Activated B cell treated with CpG ODN at 0.5 μM for 24 hours (primary cell): Measurements from ENCODE around the gene CCS. TPM values are rescaled to one million over a fixed set of nuclear protein-coding genes. Genes with fewer than 3 reads are reported as not detected.

Experiments
- ATAC-seq: fragments of 200-7000 bp; cut with Tn5 transposase; one replicate; pipeline ENCODE4 v1.10.0; 2021; ENCODE audit warnings: low read depth, mild to moderate bottlenecking, moderate library complexity
- CTCF ChIA-PET: fragments of 350-600 bp; sonication (Branson Sonifier 250); formaldehyde crosslinking; loops from one replicate; lab custom pipeline; 2021; ENCODE audit warnings: antibody characterized with exemption; lab: Charles Lee
- POLR2A ChIA-PET: fragments of 350-600 bp; sonication (Branson Sonifier 250); formaldehyde crosslinking; loops from one replicate; lab custom pipeline; 2021; ENCODE audit warnings: antibody characterized with exemption; lab: Charles Lee
- DNase-seq: peaks from one replicate; pipeline ENCODE4 v3.0.0; 2022
- H3K27ac Mint-ChIP-seq: one replicate; pipeline ENCODE4 v1.8.0; 2020; ENCODE audit warnings: mixed read lengths
- H3K27me3 Mint-ChIP-seq: one replicate; pipeline ENCODE4 v1.8.0; 2021; ENCODE audit warnings: mixed read lengths
- H3K36me3 Mint-ChIP-seq: one replicate; pipeline ENCODE4 v1.8.0; 2021; ENCODE audit warnings: low read depth, mixed read lengths
- H3K4me1 Mint-ChIP-seq: one replicate; pipeline ENCODE4 v1.8.0; 2021; ENCODE audit warnings: mixed read lengths
- H3K4me3 Mint-ChIP-seq: one replicate; pipeline ENCODE4 v1.8.0; 2020; ENCODE audit warnings: mild to moderate bottlenecking, mixed read lengths
- H3K9me3 Mint-ChIP-seq: one replicate; pipeline ENCODE4 v1.8.0; 2020; ENCODE audit warnings: mixed read lengths
- CTCF ChIP-seq: fragments of 200-600 bp; IDR thresholded peaks from one replicate; pipeline ENCODE4 v1.8.0; 2022; ENCODE audit warnings: antibody characterized with exemption, mild to moderate bottlenecking
- intact Hi-C: fragments of 100-400 bp; cut with micrococcal nuclease; formaldehyde crosslinking; loops from one replicate; pipeline ENCODE4 v1.15.1; 2024
- total RNA-seq: library from RNA; stranded (reverse); gene quantifications from 2 replicates; pipeline ENCODE4 v1.2.3, GENCODE V29; 2022

CCS gene
- total RNA-seq, 1 donor from 2014 or later: 65.3 TPM

GRCh38 chr11:66624450-66624849 lies 31.5 kb downstream of the CCS start:
- Mint-ChIP-seq H3K36me3 (peaks cover 83% of the 10 kb centered on the region), H3K9me3 (no peaks in the 10 kb centered on the region), H3K4me1 (peaks cover 58% of the 10 kb centered on the region), H3K4me3 (no peak overlapping the region), H3K27me3 (no peaks in the 10 kb centered on the region), H3K27ac (no peak overlapping the region)
- DNase-seq (no peak), ATAC-seq (no peak)
- intact Hi-C loops: no loop called here
- ChIA-PET POLR2A (interaction anchor here (0.5 to 14.8 kb wide), 3 partner anchors 8 to 158 kb away, joined by 3 to 272 read pairs (median 7); partner anchors contain the start of genes RBM14 and RBM4), CTCF (no interaction called here)
- TF ChIP-seq CTCF: no peak

- TF ChIP-seq CTCF: no peak
- POLR2A ChIA-PET: interaction anchor here (0.5 to 14.8 kb wide), 3 partner anchors 9 to 159 kb away, joined by 3 to 272 read pairs (median 7); partner anchors contain the start of genes RBM14 and RBM4
- DNase-seq (no peak), ATAC-seq (no peak)
- H3K36me3 Mint-ChIP-seq: peaks cover 86% of the 10 kb centered on the region
- H3K27me3 Mint-ChIP-seq: no peaks in the 10 kb centered on the region
- H3K9me3 Mint-ChIP-seq: no peaks in the 10 kb centered on the region
- CTCF ChIA-PET: no interaction called here
- H3K27ac Mint-ChIP-seq: no peak overlapping the region
- intact Hi-C loops: no loop called here
- H3K4me3 Mint-ChIP-seq: no peak overlapping the region
- peaks cover 56% of the 10 kb centered on the region for H3K4me1 Mint-ChIP-seq
Observed at GRCh38 chr11:66625041-66625751, 32.2 kb downstream of the CCS start.

- DNase-seq: no peak
- ATAC-seq: no peak
- ChIA-PET CTCF (no interaction called here), POLR2A (interaction anchor here (1.9 to 14.8 kb wide), 2 partner anchors 9 to 15 kb away, joined by 7 to 272 read pairs; partner anchors contain the start of genes RBM14 and RBM4)
- no peak for TF ChIP-seq CTCF
- Mint-ChIP-seq H3K4me3 (no peak overlapping the region), H3K27ac (no peak overlapping the region), H3K4me1 (peaks cover 50% of the 10 kb centered on the region), H3K27me3 (no peaks in the 10 kb centered on the region), H3K36me3 (peaks cover 85% of the 10 kb centered on the region), H3K9me3 (no peaks in the 10 kb centered on the region)
- intact Hi-C loops: no loop called here
Observed at GRCh38 chr11:66625752-66626149, 32.8 kb downstream of the CCS start.

GRCh38 chr11:66626382-66626781 lies 33.4 kb downstream of the CCS start:
- no peak for ATAC-seq
- H3K36me3 Mint-ChIP-seq: peaks cover 81% of the 10 kb centered on the region
- ChIA-PET POLR2A (interaction anchor here (14.8 kb wide), 1 partner anchor 14 kb away, joined by 272 read pairs; the partner anchor contains the start of gene RBM4), CTCF (no interaction called here)
- no peak overlapping the region for H3K27ac Mint-ChIP-seq
- H3K27me3 Mint-ChIP-seq: no peaks in the 10 kb centered on the region
- intact Hi-C loops: no loop called here
- DNase-seq: no peak
- TF ChIP-seq CTCF: no peak
- H3K4me1 Mint-ChIP-seq: peaks cover 46% of the 10 kb centered on the region
- H3K9me3 Mint-ChIP-seq: no peaks in the 10 kb centered on the region
- no peak overlapping the region for H3K4me3 Mint-ChIP-seq

GRCh38 chr11:66626926-66627325 lies 33.9 kb downstream of the CCS start:
- no peak for TF ChIP-seq CTCF
- DNase-seq (no peak), ATAC-seq (no peak)
- Mint-ChIP-seq H3K27ac (no peak overlapping the region), H3K9me3 (no peaks in the 10 kb centered on the region), H3K4me1 (peaks cover 43% of the 10 kb centered on the region), H3K36me3 (peaks cover 79% of the 10 kb centered on the region), H3K4me3 (no peak overlapping the region), H3K27me3 (no peaks in the 10 kb centered on the region)
- CTCF ChIA-PET: no interaction called here
- intact Hi-C loops: no loop called here
- POLR2A ChIA-PET: interaction anchor here (4.8 to 14.8 kb wide), 2 partner anchors 9 to 14 kb away, joined by 26 to 272 read pairs; partner anchors contain the start of genes RBM14 and RBM4
